GM12892 (cell line): ENCODE data around the gene TMEM14C.

ENCODE experiments used
- POLR2A ChIP-seq: IDR thresholded peaks from 2 replicates; pipeline ENCODE4 v1.6.1; 2011; ENCODE audit warnings: low read depth, low read length, control low read depth
- POLR2AphosphoS5 ChIP-seq: IDR thresholded peaks from 2 replicates; pipeline ENCODE4 v1.6.1; 2011; ENCODE audit warnings: low read depth, low read length, control low read depth

DNA sequence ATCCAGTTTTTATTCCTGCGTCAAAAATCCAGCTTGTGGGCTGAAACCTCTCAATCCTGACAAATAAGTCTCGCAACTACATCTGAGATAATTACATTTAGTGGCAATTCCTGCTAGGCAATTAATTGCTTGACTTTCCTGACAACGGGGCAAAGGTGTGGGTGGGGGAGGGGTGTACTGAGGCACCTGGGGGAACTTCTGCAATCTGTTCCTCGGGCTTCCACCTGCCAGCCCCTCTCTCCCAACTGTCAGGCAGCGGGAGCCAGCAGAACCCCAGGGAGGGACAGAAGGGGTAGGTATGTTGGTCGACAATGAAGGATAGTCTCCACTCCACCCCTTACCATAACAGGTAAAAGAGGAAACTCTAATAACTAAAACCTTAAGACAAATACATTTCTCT is 35.3 kb upstream of the TMEM14C start:
- TF ChIP-seq POLR2A, result no peak
- TF ChIP-seq POLR2AphosphoS5, result no peak
